IPS-NIHi7 (cell line): Measurements from ENCODE around the gene KLF11.
"Not testable (repeated sequence)": the region's sequence is repeated elsewhere in the genome, so short reads cannot be mapped to it uniquely, and the experiment has no call there.

Experiments used
- DNase-seq: peaks from one replicate; pipeline ENCODE4 v3.0.0; 2012; ENCODE audit warnings: mixed read lengths; ENCODE audit errors: extremely low spot score

The KLF11 gene

GRCh38 chr2:10022966-10023662 is 20.2 kb upstream of the KLF11 start:
- DNase-seq = no peak

GRCh38 chr2:10026940-10027569 is 16.3 kb upstream of the KLF11 start:
- no peak for DNase-seq

DNA sequence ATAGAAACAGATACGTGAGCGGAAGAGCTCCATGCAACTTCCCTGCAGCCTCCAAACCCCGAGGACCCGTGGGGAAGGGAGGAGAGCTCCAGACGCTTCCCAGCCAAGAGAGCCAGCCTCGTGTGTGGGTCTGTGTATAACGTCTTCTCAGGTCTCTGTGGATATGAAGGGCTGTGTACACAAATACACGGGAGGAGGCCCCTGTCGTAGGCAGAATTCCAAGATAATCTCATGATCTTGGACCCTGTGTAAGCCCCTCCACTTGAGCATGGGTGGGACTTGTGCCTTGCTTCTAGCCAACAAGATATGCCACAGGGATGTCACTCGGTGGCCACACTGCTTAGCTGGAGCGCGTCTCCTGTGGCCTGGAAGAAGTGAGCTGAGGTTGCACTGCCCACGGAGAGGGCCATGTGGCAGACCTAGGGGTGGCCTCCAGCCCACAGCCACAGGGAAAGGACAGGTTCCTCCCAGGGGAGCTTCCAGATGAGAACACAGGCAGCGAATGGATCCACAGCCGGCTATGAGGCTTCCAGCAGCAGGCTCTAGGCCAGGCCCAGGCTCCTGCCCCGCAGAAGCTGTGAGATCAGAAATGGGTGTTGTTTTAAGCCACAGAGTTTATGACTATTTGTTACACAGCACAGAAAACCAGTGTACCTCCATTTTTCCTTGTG is 15.6 kb upstream of the KLF11 start:
- DNase-seq = no peak

- DNase-seq = peak; percentile 59
Observed at GRCh38 chr2:10028407-10028987, 14.9 kb upstream of the KLF11 start.

DNA sequence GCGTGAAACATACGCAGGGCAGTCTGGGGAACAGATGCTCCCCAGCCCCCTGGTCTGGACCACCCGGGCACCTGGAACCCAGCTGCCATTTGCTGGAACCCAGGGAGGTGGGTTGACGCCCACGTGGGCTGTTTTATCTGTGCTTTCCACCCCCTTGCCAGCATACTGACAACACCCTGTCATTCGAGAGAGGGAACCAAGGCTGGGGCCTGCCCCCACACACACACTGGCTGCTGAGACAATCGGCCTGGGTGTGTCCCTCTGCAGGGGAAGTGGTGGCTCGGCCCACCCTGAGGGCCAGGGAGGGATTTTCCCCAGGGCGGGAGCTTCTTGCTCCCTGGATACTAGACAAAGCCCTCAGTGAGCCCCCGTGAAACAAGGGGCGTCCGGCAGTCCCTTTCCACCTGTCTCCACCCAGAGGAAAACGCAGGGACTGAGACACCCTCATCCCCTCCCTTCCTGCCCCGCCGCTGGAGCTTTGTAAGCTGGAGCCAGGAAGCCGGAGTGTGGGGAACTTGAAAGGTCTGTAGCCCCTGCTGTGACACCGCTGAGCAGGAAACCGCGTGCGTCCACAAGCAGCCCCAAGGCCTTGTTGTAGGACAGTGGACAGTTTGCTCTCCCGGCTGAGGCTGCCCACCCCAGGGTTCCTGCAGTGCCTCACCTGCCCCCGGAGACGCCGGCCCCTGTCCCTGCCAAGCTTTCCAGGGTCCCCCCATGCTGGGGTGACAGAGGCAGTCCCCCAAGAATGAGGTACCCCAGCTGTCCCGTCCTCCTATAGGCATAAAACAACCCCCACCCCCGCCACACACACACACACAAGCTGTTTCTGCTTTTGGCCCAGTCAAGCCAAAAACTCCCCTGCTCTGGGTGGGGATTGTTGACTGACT is 14.1 kb upstream of the KLF11 start:
- DNase-seq = peak; percentile 66

GRCh38 chr2:10029875-10030223 is 13.5 kb upstream of the KLF11 start:
- no peak for DNase-seq

DNA sequence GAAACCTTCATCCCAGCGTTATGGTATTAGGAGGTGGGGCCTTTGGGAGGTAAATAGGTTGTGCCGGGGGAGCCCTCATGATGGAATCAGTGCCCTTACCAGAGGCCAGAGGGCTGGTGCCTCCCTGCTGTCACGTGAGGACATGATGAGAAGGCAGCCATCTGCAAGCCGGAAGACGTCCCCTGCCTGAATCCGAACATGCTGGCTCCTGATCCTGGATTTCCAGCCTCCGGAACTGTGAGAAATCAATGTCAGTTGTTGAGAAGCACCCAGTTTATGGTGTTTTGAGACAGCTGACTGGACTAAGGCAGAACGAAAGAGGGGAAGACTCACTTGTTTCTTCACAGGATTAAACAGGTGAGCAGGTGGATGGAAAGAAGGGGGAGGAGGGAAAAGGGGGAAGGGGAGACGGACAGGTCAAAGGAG is 13.0 kb upstream of the KLF11 start:
- no peak for DNase-seq

DNA sequence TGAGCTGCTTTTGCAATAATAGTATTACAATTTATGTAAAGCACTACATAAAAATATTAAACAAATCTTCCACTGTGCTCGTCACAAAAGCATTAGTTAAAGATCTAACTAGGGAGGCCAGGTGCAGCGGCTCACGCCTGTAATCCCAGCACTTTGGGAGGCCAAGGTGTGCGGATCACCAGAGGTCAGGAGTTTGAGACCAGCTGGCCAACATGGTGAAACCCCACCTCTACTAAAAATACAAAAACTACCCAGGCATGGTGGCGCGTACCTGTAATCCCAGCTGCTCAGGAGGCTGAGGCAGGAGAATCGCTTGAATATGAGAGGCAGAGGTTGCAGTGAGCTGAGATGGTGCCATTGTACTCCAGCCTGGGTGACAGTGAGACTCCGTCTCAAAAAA is 12.6 kb upstream of the KLF11 start:
- not testable (repeated sequence) for DNase-seq

DNA sequence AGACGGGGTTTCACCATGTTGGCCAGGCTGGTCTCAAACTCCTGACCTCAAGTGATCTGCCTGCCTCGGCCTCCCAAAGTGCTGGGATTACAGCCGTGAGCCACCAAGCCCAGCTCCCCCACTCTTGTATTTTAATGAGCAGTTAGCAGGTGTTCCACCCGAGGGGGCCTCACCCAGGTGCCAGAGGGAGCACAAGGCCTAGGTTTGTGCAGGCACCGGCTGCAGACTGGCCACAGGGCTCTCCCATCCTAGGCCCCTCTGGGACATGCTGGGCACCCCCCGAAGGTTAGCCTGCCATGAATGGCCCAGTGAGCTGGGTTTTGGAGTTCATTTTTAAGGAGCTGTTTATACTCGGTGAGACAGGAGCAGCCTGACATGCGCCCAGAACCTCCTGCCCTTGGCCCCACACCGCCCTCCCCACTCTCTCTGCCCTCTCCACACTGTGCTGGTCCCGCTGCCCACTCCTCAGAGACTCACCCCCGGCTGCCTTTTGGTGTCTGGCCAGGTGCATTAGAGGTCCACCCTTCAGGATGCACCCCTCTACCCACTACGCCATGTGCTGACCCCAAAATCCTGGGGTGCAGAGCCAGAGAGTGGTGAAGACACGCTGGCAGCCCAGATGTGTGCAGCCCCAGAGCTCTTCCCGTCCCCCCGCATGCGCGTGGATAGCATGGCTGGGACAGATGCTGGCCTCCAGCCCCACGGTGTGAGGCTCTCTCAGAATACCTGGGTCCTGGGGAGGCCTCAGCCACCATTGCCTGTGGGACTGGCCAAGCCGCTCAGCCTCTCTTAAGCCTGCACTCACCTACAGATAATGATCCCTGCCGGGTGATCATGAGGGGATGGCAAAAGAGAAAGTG is 11.2 kb upstream of the KLF11 start:
- DNase-seq = no peak

DNA sequence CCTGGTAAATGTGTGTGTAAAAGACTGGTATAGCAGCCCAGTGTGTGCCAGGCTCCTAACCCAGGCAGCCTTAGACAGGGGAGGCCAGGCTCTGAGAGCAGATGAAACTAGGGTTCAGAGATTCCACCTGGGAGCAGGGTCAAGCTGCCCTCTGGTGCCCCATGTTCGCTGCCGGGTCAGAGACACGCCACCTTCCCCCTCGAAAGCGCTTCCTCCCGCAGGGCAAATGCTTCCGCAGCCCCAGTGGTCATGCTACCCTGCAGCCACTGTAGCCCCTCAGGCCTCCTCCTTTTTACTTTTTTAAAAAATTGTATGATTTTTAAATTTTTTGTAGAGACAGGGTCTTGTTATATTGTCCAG is 10.6 kb upstream of the KLF11 start:
- DNase-seq = no peak

DNA sequence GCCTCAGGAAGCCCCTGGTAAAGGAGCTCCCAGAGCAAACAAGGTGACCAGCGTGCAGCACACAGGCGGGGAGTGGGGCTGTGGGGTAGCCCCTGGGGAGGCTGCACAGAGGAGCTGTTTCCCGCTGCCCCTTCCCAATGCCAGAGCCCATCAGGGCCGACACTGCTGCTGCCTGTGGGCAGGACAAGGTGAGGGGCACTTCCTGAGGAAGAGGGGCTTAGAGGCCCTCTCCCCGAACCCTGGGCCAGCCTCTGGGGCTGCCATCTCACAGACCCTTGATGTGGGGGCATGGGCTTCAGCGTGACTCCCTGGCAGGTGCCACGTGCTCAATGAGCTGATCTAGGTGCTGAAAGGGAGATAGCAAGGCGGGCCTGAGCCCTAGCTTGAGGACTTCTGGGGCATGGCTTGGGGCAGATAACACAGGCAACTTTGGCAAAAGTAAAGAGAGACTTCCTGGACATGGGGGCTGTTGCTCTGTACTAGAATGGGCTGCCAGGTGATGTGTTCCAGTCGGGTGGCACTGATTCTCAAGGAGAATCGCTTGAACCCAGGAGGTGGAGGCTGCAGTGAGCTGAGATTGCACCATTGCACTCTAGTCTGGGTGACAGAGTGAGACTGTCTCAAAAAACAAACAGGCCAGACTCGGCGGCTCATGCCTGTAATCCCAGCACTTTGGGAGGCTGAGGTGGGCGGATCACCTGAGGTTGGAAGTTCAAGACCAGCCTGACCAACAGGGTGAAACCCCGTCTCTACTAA is 9.9 kb upstream of the KLF11 start:
- no peak for DNase-seq

- DNase-seq = no peak
Observed at GRCh38 chr2:10034333-10035052, 8.9 kb upstream of the KLF11 start.

GRCh38 chr2:10035053-10035422 is 8.3 kb upstream of the KLF11 start:
- no peak for DNase-seq

DNA sequence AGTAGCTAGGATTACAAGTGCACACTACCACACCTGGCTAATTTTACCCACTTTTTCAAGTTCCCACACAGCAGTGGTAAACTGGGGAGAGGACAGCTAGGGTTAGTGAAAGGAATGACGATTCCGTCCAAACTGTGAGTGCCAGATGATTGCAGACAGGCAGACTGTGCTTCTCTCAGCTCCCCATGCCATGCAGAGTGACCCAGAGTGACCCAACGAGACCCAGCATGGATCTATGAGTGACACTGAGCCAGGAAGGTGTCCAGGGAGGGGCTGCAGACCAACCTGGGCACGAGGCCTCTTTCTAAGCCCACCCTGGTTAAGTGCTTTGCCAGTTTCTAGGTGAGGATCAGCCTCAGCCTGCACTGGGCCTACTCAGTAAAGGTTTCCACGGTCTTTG is 7.7 kb upstream of the KLF11 start:
- DNase-seq = no peak

DNA sequence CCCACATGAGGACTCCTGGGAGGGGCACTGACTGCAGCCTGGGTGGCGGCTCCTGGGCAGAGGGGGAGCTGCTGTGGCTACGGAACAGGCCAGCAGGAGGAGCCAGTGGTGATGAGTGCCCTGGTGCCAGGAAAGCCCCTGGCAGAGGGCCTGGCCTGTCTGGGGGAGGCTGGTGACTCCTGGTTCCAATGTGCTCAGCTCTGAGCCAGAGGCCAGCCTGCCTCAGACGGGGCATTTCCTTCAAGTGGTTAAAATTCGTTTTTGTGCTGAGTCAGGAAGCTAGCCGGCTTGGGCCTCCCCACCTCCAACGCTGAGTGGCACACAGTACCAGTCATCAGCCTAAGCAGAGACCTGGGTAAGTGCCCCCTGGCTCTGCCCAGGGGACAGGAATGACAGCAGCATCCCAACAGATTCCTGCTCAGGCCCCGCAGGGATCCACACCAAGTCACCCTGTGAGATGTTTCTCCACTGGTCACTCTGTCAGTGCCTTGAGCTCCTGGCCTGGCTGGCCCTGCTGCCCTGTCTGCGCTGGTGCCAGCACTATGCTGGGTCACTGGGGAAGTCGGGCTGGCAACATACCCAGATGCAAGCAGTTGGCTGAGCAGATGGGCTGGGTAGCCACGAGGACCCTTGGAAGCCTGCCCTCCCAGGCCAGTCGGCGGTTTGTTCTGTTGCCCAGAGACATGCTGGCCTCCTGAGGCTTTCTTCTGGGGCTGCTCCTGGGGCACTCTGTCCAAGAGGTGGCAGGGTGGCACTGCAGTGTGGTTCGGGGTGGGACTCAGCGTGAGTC is 7.1 kb upstream of the KLF11 start:
- peak; percentile 46 for DNase-seq

- no peak for DNase-seq
Observed at GRCh38 chr2:10038123-10038522, 5.2 kb upstream of the KLF11 start.

GRCh38 chr2:10038716-10039115 is 4.6 kb upstream of the KLF11 start:
- DNase-seq = no peak

- no peak for DNase-seq
Observed at GRCh38 chr2:10039658-10040410, 3.5 kb upstream of the KLF11 start.
